Endothelial cell of umbilical vein (primary cell): ENCODE measurements around the gene PBX3. TPM values are rescaled to one million over a fixed set of nuclear protein-coding genes. Genes with fewer than 3 reads are reported as not detected.

Experiments used
- BruUV-seq: library from RNA; stranded (reverse); fragments of 400-500 nt; replicated peaks from 2 replicates; lab custom pipeline; 2021; lab: Mats Ljungman, UMichigan
- CTCF ChIA-PET: fragments of 300-600, 350-600 bp; sonication (Branson Sonifier 250); formaldehyde crosslinking; loops from one replicate; lab custom pipeline; 2021; ENCODE audit warnings: antibody characterized with exemption, inconsistent platforms; lab: Charles Lee
- POLR2A ChIA-PET: fragments of 300-600, 350-600 bp; sonication (Branson Sonifier 250); formaldehyde crosslinking; loops from one replicate; lab custom pipeline; 2021; ENCODE audit warnings: antibody characterized with exemption, inconsistent platforms; lab: Charles Lee
- DNase-seq: peaks from one replicate; pipeline ENCODE4 v3.0.0-alpha.2; 2011; ENCODE audit warnings: low read depth, low spot score
- FAIRE-seq: peaks from 2 replicates; lab custom pipeline; 2011; peaks lifted over from hg19 to GRCh38; lab: Jason Lieb, UNC
- H2AFZ ChIP-seq: 2 replicates; pipeline ENCODE4 v1.6.0; 2012; ENCODE audit warnings: low read depth, low read length, control low read depth, inconsistent platforms
- H3K27ac ChIP-seq: 2 replicates; pipeline ENCODE4 v1.5.1; 2011; ENCODE audit warnings: low read depth, mild to moderate bottlenecking, control low read depth, low read length, moderate library complexity; ENCODE audit not compliant: insufficient read depth
- H3K27me3 ChIP-seq, 2 experiments: 2 replicates each; pipeline versions ENCODE4 v1.6.0 to v1.6.1; 2011; ENCODE audit warnings: low read length in 2 of 2, mixed read lengths in 1 of 2; ENCODE audit not compliant: control insufficient read depth in 2 of 2, insufficient read depth in 2 of 2
- H3K36me3 ChIP-seq, 2 experiments: 2 replicates in 1 of 2; 3 replicates in 1 of 2; pipeline ENCODE4 v1.5.1; 2011; ENCODE audit warnings: low read length in 2 of 2, mild to moderate bottlenecking in 1 of 2, moderate library complexity in 1 of 2; ENCODE audit not compliant: control insufficient read depth in 2 of 2, insufficient read depth in 2 of 2; ENCODE audit errors: extremely low read depth in 1 of 2
- H3K4me1 ChIP-seq: 3 replicates; pipeline ENCODE4 v1.5.1; 2011; ENCODE audit warnings: mild to moderate bottlenecking, low read length; ENCODE audit not compliant: control insufficient read depth, insufficient read depth; ENCODE audit errors: extremely low read depth
- H3K4me2 ChIP-seq: 2 replicates; pipeline ENCODE4 v1.6.1; 2011; ENCODE audit warnings: low read length, control low read depth, mixed read lengths; ENCODE audit not compliant: insufficient read depth
- H3K4me3 ChIP-seq, 3 experiments: fragments of 200-600 bp in 1 of 3; sonication (generic), shearing (Covaris generic) in 1 of 3; replicated peaks in 1 of 3; 2 replicates each; pipeline ENCODE4 v1.5.1; 2011 to 2016; ENCODE audit warnings: control low read depth in 3 of 3, low read length in 3 of 3, mild to moderate bottlenecking in 2 of 3, inconsistent platforms in 1 of 3, low read depth in 1 of 3, moderate library complexity in 1 of 3; ENCODE audit not compliant: insufficient read depth in 1 of 3
- H3K79me2 ChIP-seq: 2 replicates; pipeline ENCODE4 v1.6.0; 2012; ENCODE audit warnings: low read length, inconsistent platforms; ENCODE audit not compliant: control insufficient read depth, insufficient read depth
- H3K9ac ChIP-seq: replicated peaks from 2 replicates; pipeline ENCODE3; 2011; ENCODE audit warnings: low read length, control low read depth; ENCODE audit not compliant: insufficient read depth; ENCODE audit errors: extremely low read depth
- H3K9me1 ChIP-seq: replicated peaks from 3 replicates; pipeline ENCODE4 v1.6.0; 2011; ENCODE audit warnings: mild to moderate bottlenecking, low read length; ENCODE audit not compliant: control insufficient read depth, insufficient read depth; ENCODE audit errors: extremely low read depth
- H3K9me3 ChIP-seq: replicated peaks from 2 replicates; pipeline ENCODE4 v1.5.1; 2012; ENCODE audit warnings: low read length, inconsistent platforms; ENCODE audit not compliant: control insufficient read depth, insufficient read depth
- H4K20me1 ChIP-seq: replicated peaks from 2 replicates; pipeline ENCODE3; 2011; ENCODE audit warnings: mild to moderate bottlenecking, low read length; ENCODE audit not compliant: control insufficient read depth, insufficient read depth; ENCODE audit errors: extremely low read depth
- CTCF ChIP-seq, 2 donors: IDR thresholded peaks; 1 replicate in 1 of 2; 2 replicates in 1 of 2; pipeline ENCODE4 v1.5.1; 2011; ENCODE audit warnings: low read length in 2 of 2, mild to moderate bottlenecking in 2 of 2, moderate library complexity in 2 of 2, control low read depth in 1 of 2, inconsistent platforms in 1 of 2, low read depth in 1 of 2; ENCODE audit not compliant: insufficient read depth in 1 of 2; ENCODE audit errors: extremely low read depth in 1 of 2
- EZH2 ChIP-seq: IDR thresholded peaks from 2 replicates; pipeline ENCODE4 v1.6.1; 2012; ENCODE audit warnings: borderline replicate concordance, low read depth, mild to moderate bottlenecking, moderate library complexity, low read length, inconsistent platforms; ENCODE audit not compliant: severe bottlenecking
- FOS ChIP-seq: IDR thresholded peaks from 2 replicates; pipeline ENCODE4 v1.6.1; 2011; ENCODE audit warnings: mild to moderate bottlenecking, low read length, moderate library complexity, borderline replicate concordance; ENCODE audit not compliant: insufficient read depth
- GATA2 ChIP-seq: IDR thresholded peaks from 2 replicates; pipeline ENCODE4 v1.7.0; 2011; ENCODE audit warnings: low read depth, mild to moderate bottlenecking, moderate library complexity, mixed read lengths, low read length; ENCODE audit not compliant: insufficient read length, insufficient read depth
- JUN ChIP-seq: IDR thresholded peaks from 2 replicates; pipeline ENCODE4 v1.6.1; 2011; ENCODE audit warnings: borderline replicate concordance, low read depth; ENCODE audit not compliant: insufficient read length, insufficient read depth
- MAX ChIP-seq: IDR thresholded peaks from 2 replicates; pipeline ENCODE4 v1.6.1; 2011; ENCODE audit not compliant: insufficient read depth, insufficient read length
- MYC ChIP-seq: IDR thresholded peaks from one replicate; pipeline ENCODE4 v1.6.1; 2011; ENCODE audit warnings: mild to moderate bottlenecking, low read depth, low read length
- POLR2A ChIP-seq: IDR thresholded peaks from 2 replicates; pipeline ENCODE4 v1.6.1; 2012; ENCODE audit warnings: low read depth, mild to moderate bottlenecking, control low read depth, low read length
- POLR2AphosphoS5 ChIP-seq: IDR thresholded peaks from 2 replicates; pipeline ENCODE4 v1.6.1; 2012; ENCODE audit warnings: low read depth, mild to moderate bottlenecking, control low read depth, low read length, moderate library complexity; ENCODE audit not compliant: insufficient read depth
- dilution Hi-C: fragments of 300-500 bp; cut with MboI; formaldehyde crosslinking; loops from one replicate; pipeline ENCODE4 v1.15.0; 2019; ENCODE audit warnings: low sequenced_read_pairs; ENCODE audit not compliant: extremely low pct_ligation_motif_present
- intact Hi-C: fragments of 100-400 bp; cut with micrococcal nuclease; formaldehyde crosslinking; loops from one replicate; pipeline ENCODE4 v1.10.0; 2022
- polyA plus RNA-seq, 4 experiments: library from polyadenylated mRNA; depleted of rRNA in 3 of 4; stranded (reverse) in 3 of 4; unstranded in 1 of 4; fragments of >200 nt; gene quantifications; 2 replicates each; pipeline versions ENCODE4 v1.2.1 to v1.2.3, GENCODE V29; 2011 to 2012; ENCODE audit warnings: missing spikeins in 1 of 4
- total RNA-seq: library from RNA; stranded (reverse); gene quantifications from 2 replicates; pipeline ENCODE4 v1.2.3, GENCODE V29; 2021

The PBX3 gene
- total and polyA plus RNA-seq, 2 donors (not counting 3 experiments of a cell fraction or from before 2014, with no cell fraction given) = 18.8 to 42.0 TPM

GRCh38 chr9:125881042-125881441 lies 133.9 kb downstream of the PBX3 start:
- ChIA-PET CTCF (interaction anchor here (0.9 kb wide), 1 partner anchor 172 kb away, joined by 3 read pairs; no protein-coding TSS in a partner anchor), POLR2A (no interaction called here)
- Histone ChIP-seq H3K4me1 (peaks cover 3% of the 10 kb centered on the region), H3K27ac (no peak overlapping the region), H3K4me3 (no peak overlapping the region), H3K9ac (no peak overlapping the region), H3K4me2 (no peak overlapping the region), H3K27me3 (no peaks in the 10 kb centered on the region), H3K79me2 (peaks cover 9% of the 10 kb centered on the region), H2AFZ (no peak overlapping the region), H4K20me1 (no peaks in the 10 kb centered on the region), H3K9me3 (no peaks in the 10 kb centered on the region), H3K36me3 (no peaks in the 10 kb centered on the region), H3K9me1 (peaks cover 3% of the 10 kb centered on the region)
- no peak for DNase-seq
- no peak for FAIRE-seq
- no TSS peak for BruUV-seq
- TF ChIP-seq JUN = no peak
- no peak for TF ChIP-seq MAX
- TF ChIP-seq GATA2 = no peak
- no peak for TF ChIP-seq MYC
- TF ChIP-seq FOS = no peak
- TF ChIP-seq POLR2A = no peak
- no peak for TF ChIP-seq CTCF (IDR thresholded peaks at IDR 0.05; ENCODE audit: extremely low read depth in 1 of 2, insufficient read depth in 1 of 2, low read depth in 1 of 2, low read length in 2 of 2)
- no peak for TF ChIP-seq POLR2AphosphoS5
- TF ChIP-seq EZH2 = no peak
- intact Hi-C loops = no loop called here
- dilution Hi-C loops = no loop called here
